Activated B cell treated with CpG ODN at 0.5 μM for 24 hours (primary cell): ENCODE measurements around the gene RGPD4. TPM values are rescaled to one million over a fixed set of nuclear protein-coding genes. Genes with fewer than 3 reads are reported as not detected.

Source experiments
- total RNA-seq: library from RNA; stranded (reverse); gene quantifications from 2 replicates; pipeline ENCODE4 v1.2.3, GENCODE V29; 2022

The RGPD4 gene
- total RNA-seq, 1 donor from 2014 or later, result 0.07 TPM

Other genes with a start within 250 kb of the RGPD4 start
- gene SLC5A7, start 159.6 kb downstream of the RGPD4 start, total RNA-seq, result not detected in 2 replicates